GM12873 (cell line): Measurements from ENCODE around the gene OSMR.

Experiments used
- CTCF ChIP-seq: IDR thresholded peaks from 2 replicates; pipeline ENCODE4 v1.5.1; 2012; ENCODE audit warnings: low read depth, mild to moderate bottlenecking, moderate library complexity, low read length, control low read depth; ENCODE audit not compliant: insufficient read depth; ENCODE audit errors: missing control alignments

OSMR gene

GRCh38 chr5:38929838-38930237, 84.0 kb downstream of the OSMR start:
- TF ChIP-seq CTCF = no peak

GRCh38 chr5:38931731-38932130, 85.9 kb downstream of the OSMR start:
- TF ChIP-seq CTCF = no peak

GRCh38 chr5:38932854-38933408, 87.1 kb downstream of the OSMR start:
- TF ChIP-seq CTCF = no peak

- TF ChIP-seq CTCF = no peak
These were observed 89.6 kb downstream of the OSMR start for GRCh38 chr5:38935437-38935836.

- TF ChIP-seq CTCF = no peak
These were observed 90.5 kb downstream of the OSMR start for GRCh38 chr5:38936269-38936668.

GRCh38 chr5:38938424-38938823, 92.6 kb downstream of the OSMR start:
- TF ChIP-seq CTCF = no peak

- TF ChIP-seq CTCF = no peak
These were observed 93.2 kb downstream of the OSMR start for GRCh38 chr5:38938973-38939372.
